Putamen (tissue), 1 donor: ENCODE results near the gene CTBP1.

Experiments
- DNase-seq: peaks from one replicate; pipeline ENCODE4 v3.0.0-alpha.2; 2016; ENCODE audit warnings: low spot score

The CTBP1 gene

DNA sequence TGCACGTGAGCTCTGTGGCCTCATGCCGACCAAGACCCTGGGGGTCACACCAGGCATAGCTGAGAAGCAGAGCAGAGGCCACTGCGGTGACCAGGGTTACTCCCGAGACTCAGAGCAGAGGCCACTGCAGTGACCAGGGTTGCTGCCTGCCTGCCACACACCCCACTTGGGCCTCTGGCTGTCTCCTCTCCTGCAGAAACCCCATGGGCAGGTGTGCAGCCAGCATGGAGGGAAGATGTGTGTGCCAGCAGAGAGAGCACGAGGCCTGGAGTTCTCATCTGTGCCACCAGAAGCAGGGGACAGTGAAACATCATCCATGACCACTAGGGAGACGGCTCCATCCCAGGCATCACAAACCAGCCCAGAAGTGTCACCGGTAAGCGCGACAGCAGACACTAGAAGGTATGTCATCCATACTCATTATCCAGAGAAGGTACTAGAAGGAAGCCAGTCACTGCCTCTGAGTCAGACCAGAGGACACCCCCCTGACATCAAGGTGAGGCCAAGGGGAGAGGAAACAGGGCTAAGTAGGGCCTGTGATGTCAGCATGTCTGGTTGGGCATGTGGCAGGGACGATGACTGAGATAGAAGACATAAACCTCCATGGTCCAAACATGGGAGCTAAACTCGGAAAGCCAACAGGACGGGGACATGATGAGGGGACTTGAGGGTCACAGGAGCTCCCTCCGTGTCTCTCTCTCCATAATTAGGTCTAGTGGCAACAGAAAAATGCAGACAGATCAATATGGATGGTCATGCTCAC is 52.3 kb downstream of the CTBP1 start:
- DNase-seq = no peak

DNA sequence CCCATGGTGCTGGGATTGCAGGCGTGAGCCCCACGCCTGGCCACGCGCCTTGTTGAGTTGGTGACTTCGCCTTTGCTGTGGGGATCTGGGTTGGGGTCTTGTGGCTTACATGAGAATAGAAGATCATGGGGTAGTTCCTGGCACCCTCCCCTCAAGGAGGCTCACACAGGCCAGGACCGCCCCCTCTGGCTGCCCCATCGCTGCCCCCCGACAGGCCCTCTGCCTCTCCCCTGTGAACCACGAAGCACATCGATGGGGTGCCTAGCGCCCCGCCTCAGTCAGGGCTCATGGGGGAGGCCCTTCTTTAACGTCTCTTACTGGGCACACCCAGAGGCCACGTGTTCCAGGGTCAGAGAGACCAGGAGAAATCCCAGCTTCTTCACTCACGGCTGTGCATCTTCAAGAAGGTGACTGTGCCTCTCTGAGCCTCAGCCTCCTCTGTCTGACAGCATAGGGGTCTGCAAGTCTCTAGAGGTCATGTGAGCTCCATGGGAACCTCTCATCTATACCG is 53.0 kb downstream of the CTBP1 start:
- no peak for DNase-seq

DNA sequence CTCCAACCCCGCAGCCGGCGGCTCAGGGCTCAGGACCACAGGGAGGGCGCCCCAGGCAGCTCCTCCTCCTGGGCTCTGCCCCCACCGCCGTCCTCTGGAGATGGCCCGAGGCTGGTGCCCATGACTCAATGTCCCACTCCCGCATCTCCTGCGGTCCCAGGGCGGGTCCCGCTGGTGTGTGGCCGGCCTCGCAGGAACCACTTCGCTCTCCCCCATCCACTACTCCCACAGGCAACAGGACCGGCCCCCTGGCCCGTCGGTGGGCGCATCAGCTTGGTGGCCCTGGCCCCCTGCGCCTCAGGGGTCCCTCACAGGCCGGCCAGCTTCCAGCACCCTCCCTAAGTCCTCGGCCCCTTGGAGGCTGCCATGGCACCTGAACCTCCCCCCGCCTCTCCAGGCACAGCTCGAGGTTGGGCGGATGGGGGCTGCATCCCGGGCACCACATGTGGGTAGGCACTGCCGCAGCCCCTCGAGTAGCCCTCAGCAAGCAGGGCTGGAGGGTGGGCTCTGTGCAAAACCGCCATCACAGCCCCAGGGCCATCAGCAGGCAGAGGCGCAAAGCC is 53.7 kb downstream of the CTBP1 start:
- no peak for DNase-seq

DNA sequence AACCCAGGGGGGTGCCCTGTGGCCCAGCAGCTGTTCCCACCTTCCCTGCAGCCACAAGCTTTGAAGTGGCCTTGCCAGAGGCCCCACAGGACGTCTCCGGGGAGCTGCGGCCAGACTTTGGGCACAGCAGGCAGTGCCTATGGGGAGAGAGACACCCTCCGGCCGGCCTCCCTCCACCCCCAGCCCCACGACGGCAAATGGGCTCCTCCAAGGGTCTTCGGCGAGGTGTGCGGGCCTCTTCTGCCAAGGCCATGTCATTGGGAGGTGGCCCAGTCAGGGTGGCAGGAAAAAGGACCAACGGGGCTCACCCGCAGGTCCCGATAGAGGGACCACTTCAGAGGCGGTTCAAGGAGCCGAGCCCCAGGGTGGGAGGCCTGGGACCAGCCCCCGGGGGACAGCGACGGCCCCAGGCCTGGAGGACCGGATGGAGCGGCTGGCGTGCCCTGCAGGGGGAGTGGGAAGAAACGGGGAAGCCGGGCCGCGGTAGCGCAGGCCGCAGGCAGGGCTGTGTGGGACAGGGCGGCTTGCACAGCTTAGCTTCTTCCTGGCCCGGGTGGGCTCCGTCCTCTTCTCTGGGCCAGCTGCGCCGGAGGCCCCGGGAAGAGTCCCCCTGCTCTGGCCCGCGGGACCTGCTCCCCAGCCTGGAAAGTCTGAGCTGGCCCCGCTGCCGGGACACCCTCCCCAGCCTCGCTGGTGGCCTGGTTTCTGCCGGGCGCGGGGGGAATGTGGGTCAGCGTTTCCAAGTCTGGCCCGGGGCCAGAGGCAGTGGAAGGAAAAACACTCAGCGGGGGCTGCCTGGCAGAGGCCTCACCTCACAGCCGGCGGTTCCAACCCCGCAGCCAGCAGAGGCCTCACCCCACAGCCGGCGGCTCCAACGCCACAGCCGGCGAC is 54.7 kb downstream of the CTBP1 start:
- DNase-seq = peak; percentile 57

DNA sequence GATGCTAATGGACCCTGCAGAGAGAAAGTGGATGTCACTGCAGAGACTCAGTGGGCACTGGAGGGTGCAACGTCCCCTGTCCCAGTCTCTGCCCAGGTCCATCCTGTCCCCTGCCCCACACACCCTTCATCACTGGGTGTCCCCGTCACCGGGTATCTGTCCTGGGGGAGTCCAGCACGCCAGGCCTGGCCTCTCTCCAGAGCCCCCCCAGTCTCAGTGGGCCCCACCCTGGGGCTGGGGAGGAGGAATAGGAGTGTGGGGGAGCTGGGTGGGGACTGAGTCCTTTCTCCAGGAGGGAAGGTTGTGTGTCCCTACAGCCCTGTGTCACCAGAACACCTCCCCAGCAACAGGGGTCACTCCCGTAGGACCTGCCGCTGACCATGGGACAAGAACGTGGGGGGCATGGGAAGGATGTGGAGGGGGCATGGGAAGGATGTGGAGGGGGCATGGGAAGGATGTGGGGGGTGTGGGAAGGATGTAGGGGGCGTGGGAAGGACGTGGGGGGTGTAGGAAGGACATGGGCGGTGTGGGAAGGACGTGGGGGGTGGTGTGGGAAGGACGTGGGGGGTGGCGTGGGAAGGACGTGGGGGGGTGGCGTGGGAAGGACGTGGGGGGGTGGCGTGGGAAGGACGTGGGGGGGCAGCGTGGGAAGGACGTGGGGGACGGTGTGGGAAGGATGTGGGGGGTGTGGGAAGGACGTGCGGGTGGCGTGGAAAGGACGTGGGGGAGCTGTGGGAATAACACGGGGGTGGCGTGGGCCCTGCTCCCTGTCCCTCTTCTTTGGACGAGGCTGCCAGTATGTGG is 55.5 kb downstream of the CTBP1 start:
- DNase-seq = no peak

DNA sequence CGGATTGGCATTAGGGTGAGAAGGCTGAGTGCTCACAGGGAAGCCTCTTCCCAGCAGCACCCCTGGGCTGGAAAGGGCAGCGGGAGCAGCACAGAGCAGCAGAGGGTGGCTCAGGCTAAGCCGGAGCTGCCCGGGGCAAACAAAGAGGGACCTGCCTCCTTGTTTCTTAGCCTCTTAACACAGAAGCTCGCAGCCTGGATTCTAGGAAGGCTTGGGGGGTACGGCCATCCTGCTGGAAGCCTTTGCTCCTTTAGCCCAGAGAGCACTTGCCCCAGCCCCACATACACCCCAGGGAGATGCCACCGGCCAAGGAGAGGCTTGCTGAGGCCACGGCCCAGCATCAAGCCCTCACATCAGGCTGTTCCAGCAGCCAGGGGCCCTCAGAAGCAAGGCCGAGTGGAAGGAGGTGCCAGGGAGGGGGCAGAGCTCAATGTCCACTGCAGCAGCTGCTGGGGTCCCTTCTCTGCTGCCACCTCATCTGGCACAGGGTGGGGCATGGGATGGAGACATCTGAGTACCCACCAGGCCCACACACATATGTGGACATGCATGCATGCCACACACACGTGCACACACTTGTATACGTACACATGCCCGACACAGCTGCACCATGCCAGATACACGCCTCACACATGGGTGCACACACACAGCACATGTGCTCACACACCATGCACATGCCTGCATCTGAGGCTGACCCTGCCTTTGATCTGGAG is 56.3 kb downstream of the CTBP1 start:
- no peak for DNase-seq

DNA sequence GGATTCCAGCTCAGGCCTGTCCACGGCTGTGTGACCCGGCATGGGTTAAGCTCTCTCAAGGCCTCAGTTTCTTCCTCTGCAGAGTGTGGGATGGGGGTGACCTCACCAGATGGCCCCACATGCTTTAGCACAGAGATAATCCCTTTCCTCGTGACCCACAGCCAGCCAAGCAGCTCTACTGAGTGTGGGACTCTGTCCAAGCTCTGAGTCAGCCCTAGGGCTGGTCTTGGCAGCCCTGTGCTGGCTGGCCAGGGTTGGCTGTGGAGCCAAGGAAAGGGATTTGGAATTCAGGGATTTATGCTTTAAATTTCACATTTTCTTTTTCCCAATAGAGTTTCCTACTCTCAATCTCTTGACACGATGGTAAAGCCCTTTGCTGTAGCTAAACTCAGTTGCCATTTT is 56.8 kb downstream of the CTBP1 start:
- peak; percentile 87 for DNase-seq

DNA sequence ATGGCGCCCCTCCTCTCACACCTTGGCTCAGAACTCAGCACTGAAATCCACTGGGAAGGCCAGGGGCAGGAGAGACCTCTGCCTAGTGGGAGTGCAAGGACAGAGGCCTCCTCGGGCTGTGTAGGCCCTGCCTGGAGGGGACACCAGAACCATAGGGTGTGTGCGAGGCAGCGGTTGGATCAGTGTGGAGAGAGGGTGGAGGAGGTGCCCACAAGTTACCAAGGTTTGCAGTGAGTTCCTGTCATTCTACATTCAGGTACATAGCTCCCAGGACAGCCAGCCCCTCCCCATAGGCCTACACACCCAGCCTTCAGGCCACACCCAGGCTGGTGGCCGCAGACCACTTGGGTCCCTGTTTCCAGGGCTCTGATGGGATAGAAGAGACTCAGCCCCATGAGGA is 57.3 kb downstream of the CTBP1 start:
- DNase-seq = no peak

DNA sequence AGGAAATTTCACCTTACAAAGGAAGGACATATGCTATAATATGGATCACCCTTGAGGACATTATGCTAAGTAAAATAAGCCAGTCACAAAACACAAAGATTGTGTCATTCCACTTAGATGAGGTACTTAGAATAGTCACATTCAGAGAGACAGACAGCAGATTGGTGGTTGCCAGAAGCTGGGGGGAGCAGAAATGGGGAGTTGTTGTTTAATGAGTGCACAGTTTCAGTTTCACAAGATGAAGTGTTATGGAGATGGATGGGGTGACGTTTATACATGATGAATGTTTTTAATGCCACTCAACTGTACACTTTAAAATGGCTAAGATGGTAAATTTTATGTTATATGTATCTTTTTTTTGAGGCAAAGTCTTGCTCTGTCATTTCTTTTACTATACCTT is 61.7 kb downstream of the CTBP1 start:
- no peak for DNase-seq

DNA sequence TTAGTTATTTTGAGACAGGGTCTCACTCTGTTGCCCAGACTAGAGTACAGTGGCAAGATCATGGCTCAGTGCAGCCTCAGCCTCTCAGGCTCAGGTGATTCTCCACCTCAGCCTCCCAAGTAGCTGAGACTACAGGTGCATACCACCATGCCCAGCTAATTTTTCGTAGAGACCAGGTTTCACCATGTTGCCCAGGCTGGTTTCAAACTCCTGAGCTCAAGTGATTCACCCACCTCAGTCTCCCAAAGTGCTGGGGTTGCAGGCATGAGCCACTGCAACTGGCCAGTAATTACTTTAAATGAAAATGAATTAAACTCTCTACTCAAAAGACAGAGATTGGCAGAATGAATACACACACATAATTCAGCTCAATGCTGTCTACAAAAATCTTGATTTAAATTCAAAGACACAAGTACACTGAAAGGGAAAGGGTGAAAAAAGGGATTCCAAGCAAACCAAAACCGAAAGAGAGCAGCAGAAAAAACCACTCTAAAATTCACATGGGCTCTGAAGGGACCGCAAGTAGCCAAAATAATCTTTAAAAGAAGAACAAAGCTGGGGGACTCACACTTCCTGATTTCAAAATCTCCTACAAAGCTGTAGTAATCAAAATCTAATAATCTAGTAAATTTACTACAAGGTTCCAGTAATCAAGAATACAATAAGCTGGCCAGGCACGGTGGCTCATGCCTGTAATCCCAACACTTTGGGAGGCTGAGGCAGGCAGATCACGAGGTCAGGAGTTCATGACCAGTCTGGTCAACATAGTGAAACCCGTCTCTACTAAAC is 64.8 kb downstream of the CTBP1 start:
- no peak for DNase-seq

DNA sequence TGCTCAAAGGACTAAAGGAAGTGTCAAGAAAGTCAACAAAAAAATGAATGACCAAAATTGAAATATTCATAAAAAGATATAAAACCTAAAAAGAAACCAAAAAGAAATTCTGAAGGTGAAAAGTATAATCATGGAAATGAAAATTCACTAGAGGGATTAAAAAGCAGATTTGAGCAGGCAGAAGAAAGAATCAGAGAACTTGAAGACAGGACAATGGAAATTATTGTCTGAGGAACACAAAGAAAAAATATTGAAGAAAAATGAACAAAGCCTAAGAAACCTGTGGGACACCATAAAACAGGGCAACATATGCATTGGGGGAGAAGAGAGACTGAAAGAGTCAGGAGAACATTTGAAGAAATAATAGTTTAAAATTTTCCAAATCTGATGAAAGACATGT is 66.6 kb downstream of the CTBP1 start:
- DNase-seq = no peak

DNA sequence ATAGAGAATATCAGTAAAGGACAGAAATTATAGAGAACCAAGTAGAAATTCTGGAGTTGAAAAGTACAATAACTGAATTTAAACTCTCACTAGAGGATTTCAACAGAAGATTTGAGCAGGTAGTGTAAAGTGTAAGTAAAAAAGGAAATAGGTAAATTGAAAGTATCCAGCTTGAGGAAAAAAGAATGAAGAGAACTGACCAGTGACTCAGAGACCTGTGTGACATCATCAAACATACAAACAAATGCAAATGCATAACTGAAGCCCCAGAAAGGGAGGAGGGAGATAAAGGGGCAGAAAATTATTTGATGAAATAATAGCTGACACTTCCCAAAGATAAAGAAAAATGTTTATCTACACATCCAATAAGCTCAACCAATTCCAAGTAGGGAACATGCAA is 68.3 kb downstream of the CTBP1 start:
- no peak for DNase-seq

DNA sequence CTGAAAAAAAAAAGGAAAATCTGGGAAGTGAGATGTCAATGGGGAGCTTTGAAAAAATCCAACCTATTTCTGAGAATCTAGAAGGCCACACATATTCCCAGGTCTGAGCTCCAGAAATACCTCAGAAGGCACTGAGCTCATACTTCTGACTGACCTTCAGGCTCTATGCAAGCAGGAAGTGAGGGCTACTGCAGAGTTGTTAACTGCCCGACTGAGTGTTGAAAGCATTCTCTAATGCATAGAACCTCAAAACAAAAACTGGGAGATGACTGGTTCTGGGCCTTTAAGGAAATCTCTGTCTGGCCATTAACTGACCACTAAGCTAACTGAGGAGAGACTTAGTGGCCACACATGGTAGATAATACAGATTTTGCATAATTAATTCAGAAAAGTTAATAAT is 69.0 kb downstream of the CTBP1 start:
- no peak for DNase-seq

DNA sequence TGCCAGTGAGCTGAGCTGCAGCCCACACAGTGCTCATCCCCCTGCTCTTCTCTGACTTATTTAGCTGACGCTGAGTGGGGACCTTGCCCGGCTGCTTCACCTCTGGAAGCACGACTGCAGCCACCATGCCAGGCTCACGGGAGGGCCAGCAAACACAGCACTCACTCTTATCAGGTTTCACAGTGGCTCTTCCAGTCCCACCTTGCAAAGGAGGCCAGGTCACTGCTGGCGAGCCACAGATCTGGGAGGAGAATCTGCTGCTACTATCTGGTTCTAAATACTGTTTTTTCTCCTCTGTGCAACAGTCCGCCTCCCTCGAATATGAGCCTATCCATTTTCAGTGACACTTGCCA is 69.9 kb downstream of the CTBP1 start:
- DNase-seq = no peak

DNA sequence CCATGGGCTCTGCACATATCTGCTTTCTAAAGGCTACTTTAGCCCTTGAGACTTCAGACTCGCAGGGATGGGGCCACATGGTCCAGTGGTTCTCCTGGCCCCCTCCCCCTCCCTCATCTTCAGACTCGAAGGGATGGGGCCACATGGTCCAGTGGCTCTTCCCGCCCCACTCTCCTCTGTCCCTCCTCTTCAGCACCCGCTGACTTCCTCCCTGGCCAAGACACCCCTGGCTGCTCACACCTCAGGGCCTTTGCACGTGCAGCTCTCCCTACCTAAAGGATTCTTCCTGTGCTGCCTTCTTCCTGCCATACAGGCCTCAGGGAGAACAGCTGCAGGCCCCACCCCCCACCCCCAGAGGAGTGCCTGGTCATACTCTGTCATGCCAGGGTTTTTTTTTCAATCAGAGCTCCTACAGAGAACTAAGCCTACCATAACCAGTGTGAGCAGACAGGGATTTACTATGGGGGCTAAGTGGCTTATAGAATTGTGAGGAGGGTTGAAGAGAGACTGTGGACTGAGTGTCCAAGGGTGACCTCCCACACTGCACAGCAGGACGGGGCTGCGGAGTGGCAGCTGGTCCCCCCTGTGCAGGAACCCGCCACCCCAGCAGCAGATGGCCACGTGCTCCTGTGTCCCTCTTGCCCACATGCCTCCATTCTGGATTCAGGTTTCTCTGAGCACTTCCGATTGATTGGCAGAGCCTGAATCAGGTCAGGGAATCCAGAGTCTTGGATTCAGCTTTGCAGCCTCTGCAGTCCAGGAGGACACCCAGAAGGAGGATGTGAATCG is 70.4 kb downstream of the CTBP1 start:
- no peak for DNase-seq

DNA sequence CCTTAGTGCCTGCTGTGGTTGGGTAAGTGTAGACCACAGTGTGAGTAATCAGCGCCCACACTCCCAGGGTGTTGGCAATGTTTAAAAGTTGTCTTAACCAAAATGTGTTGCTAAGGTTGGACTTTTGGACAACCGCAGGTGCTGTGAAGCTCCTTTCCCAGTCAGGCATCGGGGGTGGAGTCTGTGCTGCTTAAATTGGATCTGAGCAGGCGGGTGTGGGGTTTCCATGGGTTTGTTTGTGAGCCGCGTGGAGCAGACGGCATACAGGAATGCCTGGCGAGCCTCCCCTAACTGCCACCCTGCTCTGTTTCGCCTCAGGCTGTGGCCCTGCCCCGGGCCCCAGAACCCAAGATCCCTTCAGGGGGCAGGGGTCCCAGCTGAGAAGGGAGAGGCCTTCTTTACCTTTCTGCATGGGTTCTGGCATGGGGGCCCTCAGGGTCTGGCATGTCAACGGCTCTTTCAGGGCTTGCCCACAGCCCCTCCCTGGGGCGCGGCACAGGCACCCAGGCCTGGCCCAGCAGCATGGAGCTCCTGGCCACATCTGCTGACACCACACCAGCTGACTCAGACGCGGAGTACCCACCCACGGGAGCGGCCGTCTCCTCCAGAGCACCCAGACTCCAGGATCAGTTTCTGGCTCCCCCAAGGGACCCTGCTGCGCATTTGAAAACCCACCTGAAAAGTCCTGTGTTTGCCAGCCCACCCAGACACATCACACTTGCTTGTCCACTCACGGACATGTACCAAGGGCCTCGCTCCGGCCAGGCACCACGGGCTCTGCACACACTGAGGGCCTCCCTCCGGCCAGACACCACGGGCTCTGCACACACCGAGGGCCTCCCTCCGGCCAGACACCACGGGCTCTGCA is 71.4 kb downstream of the CTBP1 start:
- no peak for DNase-seq

DNA sequence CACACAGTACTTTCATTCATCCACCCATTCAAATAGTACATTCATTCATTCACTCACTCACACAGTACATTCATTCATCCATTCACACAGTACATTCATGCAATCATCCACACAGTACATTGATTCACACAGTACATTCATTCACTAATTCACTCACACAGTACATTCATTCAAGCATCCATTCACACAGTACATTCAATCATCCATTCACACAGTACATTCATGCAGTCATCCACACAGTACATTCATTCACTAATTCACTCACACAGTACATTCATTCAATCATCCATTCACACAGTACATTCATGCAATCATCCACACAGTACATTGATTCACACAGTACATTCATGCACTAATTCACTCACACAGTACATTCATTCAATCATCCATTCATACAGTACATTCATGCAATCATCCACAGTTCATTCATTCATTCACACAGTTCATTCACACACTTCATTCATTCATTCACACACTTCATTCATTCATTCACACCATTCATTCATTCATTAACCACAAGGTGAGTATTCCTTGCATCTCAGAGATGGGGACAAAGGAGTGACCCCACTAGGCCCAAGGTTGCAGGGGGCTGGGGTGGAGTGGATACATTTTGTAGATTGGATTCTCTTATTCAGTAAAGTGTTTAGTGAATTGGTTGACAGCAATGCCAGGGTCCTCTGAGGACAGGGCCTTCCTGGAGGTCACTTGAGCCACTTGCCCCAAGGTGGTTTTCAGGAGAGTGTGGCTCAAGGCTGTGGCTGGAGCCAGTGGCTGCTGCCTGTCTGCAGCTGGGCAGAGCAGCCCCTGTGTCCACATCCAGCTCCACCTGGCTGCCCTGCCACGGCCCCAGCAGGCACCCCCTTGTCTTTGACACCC is 72.3 kb downstream of the CTBP1 start:
- DNase-seq = no peak
